AG09319 (cell line): ENCODE data around the gene PDCL2.

Experiments used
- DNase-seq: peaks from one replicate; pipeline ENCODE4 v3.0.0-alpha.2; 2010; ENCODE audit warnings: low read depth; ENCODE audit errors: extremely low read depth
- CTCF ChIP-seq: IDR thresholded peaks from 2 replicates; pipeline ENCODE4 v1.5.1; 2011; ENCODE audit warnings: low read depth, mild to moderate bottlenecking, inconsistent platforms, low read length, moderate library complexity

Gene PDCL2

GRCh38 chr4:55517526-55518229, 74.4 kb downstream of the PDCL2 start:
- no peak for TF ChIP-seq CTCF
- no peak for DNase-seq

- TF ChIP-seq CTCF: no peak
- no peak for DNase-seq
These were observed 79.0 kb downstream of the PDCL2 start for GRCh38 chr4:55512922-55513571.

- no peak for TF ChIP-seq CTCF
- DNase-seq: no peak
These were observed 80.0 kb downstream of the PDCL2 start for GRCh38 chr4:55512077-55512476.

GRCh38 chr4:55510685-55511084, 81.4 kb downstream of the PDCL2 start:
- TF ChIP-seq CTCF: no peak
- no peak for DNase-seq

GRCh38 chr4:55509266-55509665, 82.8 kb downstream of the PDCL2 start:
- no peak for DNase-seq
- no peak for TF ChIP-seq CTCF

- DNase-seq: no peak
- TF ChIP-seq CTCF: no peak
These were observed 84.4 kb downstream of the PDCL2 start for GRCh38 chr4:55507612-55508011.
